ENCODE data around the gene TMEM181. TPM values are rescaled to one million over a fixed set of nuclear protein-coding genes. Genes with fewer than 3 reads are reported as not detected.
A peak's percentile ranks its signal among the peaks of the same experiment; 100 is the strongest.
"Not testable (repeated sequence)": the region's sequence is repeated elsewhere in the genome, so short reads cannot be mapped to it uniquely, and the experiment has no call there.

TMEM181 gene
- total and polyA plus RNA-seq, 4 experiments from 2014 or later, result 4.3 to 28.0 (median 17.1) TPM

- Histone ChIP-seq H3K9me3 (ENCODE audit: control insufficient read depth in 1 of 2, low read length in 2 of 2) (no peaks in the 10 kb centered on the region), H3K4me3 (ENCODE audit: low read length in 2 of 2) (no peak overlapping the region), H3K27ac (ENCODE audit: low read depth, low read length) (no peak overlapping the region), H3K4me1 (ENCODE audit: insufficient read depth, low read length) (peaks cover 11% of the 10 kb centered on the region), H3K36me3 (ENCODE audit: insufficient read depth, low read length) (no peaks in the 10 kb centered on the region), H3K27me3 (ENCODE audit: insufficient read depth, low read length) (no peaks in the 10 kb centered on the region)
- no peak for DNase-seq
- intact Hi-C loops (cut with micrococcal nuclease), result no loop called here
- Mint-ChIP-seq H3K4me3 (no peak overlapping the region), H3K27ac (no peak overlapping the region), H3K27me3 (peaks cover 0 to 2% of the 10 kb centered on the region in 2 donors), H3K4me1 (peaks cover 4 to 14% (median 10%) of the 10 kb centered on the region in 4 donors), H3K36me3 (peaks cover 0 to 3% of the 10 kb centered on the region in 2 donors), H3K9me3 (peaks cover 0 to 2% (median 0%) of the 10 kb centered on the region in 8 donors)
- CTCF ChIA-PET (ENCODE audit: partially characterized antibody), result no interaction called here
- POLR2A ChIA-PET (ENCODE audit: partially characterized antibody), result no interaction called here
Measured at GRCh38 chr6:158556113-158556512, 3.8 kb upstream of the TMEM181 start.

- H3K36me3 Mint-ChIP-seq; H3K9me3 Mint-ChIP-seq; H3K4me3 Mint-ChIP-seq; H3K27me3 Mint-ChIP-seq; H3K27ac ChIP-seq (ENCODE audit: low read depth, low read length); H3K4me3 ChIP-seq (ENCODE audit: low read length in 2 of 2); H3K36me3 ChIP-seq (ENCODE audit: insufficient read depth, low read length); H3K9me3 ChIP-seq (ENCODE audit: control insufficient read depth in 1 of 2, low read length in 2 of 2); DNase-seq; intact Hi-C loops (cut with micrococcal nuclease); H3K27me3 ChIP-seq (ENCODE audit: insufficient read depth, low read length): not testable (repeated sequence)
- ChIA-PET CTCF (ENCODE audit: partially characterized antibody) (interaction anchor here (1.4 to 2.4 kb wide), 2 partner anchors 38 to 336 kb away, joined by 4 to 11 read pairs; no protein-coding TSS in a partner anchor), POLR2A (ENCODE audit: partially characterized antibody) (interaction anchor here (0.8 to 3.0 kb wide), 2 partner anchors 9 to 11 kb away, joined by 3 to 26 read pairs; no protein-coding TSS in a partner anchor)
- H3K4me1 ChIP-seq (ENCODE audit: insufficient read depth, low read length), result peaks cover 21% of the 10 kb centered on the region
- Mint-ChIP-seq H3K4me1 (peaks cover 14 to 24% (median 20%) of the 10 kb centered on the region in 4 donors), H3K27ac (peak overlapping the region in 2 of 7 donors; percentile 29 to 82)
Measured at GRCh38 chr6:158557110-158557509, 2.8 kb upstream of the TMEM181 start.

GRCh38 chr6:158557927-158558326 lies 2.0 kb upstream of the TMEM181 start:
- Mint-ChIP-seq H3K9me3 (peaks cover 0 to 2% (median 0%) of the 10 kb centered on the region in 8 donors), H3K27ac (peak overlapping the region in 3 of 7 donors; percentile 5 to 73 (median 64)), H3K4me3 (peak overlapping the region in 4 of 8 donors; percentile 12 to 74 (median 44)), H3K36me3 (peaks cover 0 to 5% of the 10 kb centered on the region in 2 donors), H3K4me1 (peaks cover 19 to 31% (median 28%) of the 10 kb centered on the region in 4 donors), H3K27me3 (no peaks in the 10 kb centered on the region)
- Histone ChIP-seq H3K36me3 (ENCODE audit: insufficient read depth, low read length) (no peaks in the 10 kb centered on the region), H3K27me3 (ENCODE audit: insufficient read depth, low read length) (no peaks in the 10 kb centered on the region), H3K4me1 (ENCODE audit: insufficient read depth, low read length) (peaks cover 29% of the 10 kb centered on the region), H3K27ac (ENCODE audit: low read depth, low read length) (no peak overlapping the region), H3K4me3 (ENCODE audit: low read length in 2 of 2) (no peak overlapping the region), H3K9me3 (ENCODE audit: control insufficient read depth in 1 of 2, low read length in 2 of 2) (no peaks in the 10 kb centered on the region)
- intact Hi-C loops (cut with micrococcal nuclease), result loop anchor here (2.0 kb wide), 2 partner anchors 21 to 325 kb away; no protein-coding TSS in a partner anchor
- POLR2A ChIA-PET (ENCODE audit: partially characterized antibody), result interaction anchor here (0.8 to 3.0 kb wide), 2 partner anchors 8 to 10 kb away, joined by 3 to 26 read pairs; no protein-coding TSS in a partner anchor
- no peak for DNase-seq
- CTCF ChIA-PET (ENCODE audit: partially characterized antibody), result interaction anchor here (0.8 to 2.4 kb wide), 3 partner anchors 11 to 337 kb away, joined by 3 to 11 read pairs (median 4); no protein-coding TSS in a partner anchor

GRCh38 chr6:158558415-158559306 lies 1.2 kb upstream of the TMEM181 start:
- Histone ChIP-seq H3K9me3 (ENCODE audit: control insufficient read depth in 1 of 2, low read length in 2 of 2) (no peaks in the 10 kb centered on the region), H3K27me3 (ENCODE audit: insufficient read depth, low read length) (no peaks in the 10 kb centered on the region), H3K4me1 (ENCODE audit: insufficient read depth, low read length) (peaks cover 35% of the 10 kb centered on the region), H3K36me3 (ENCODE audit: insufficient read depth, low read length) (no peaks in the 10 kb centered on the region), H3K4me3 (ENCODE audit: low read length in 2 of 2) (no peak overlapping the region), H3K27ac (ENCODE audit: low read depth, low read length) (no peak overlapping the region)
- Mint-ChIP-seq H3K27ac (peak overlapping the region; percentile 19 to 90 (median 82)), H3K27me3 (no peaks in the 10 kb centered on the region), H3K9me3 (peaks cover 0 to 2% (median 0%) of the 10 kb centered on the region in 8 donors), H3K4me3 (peak overlapping the region; percentile 61 to 82 (median 74)), H3K36me3 (peaks cover 0 to 5% of the 10 kb centered on the region in 2 donors), H3K4me1 (peaks cover 21 to 35% (median 31%) of the 10 kb centered on the region in 4 donors)
- intact Hi-C loops (cut with micrococcal nuclease), result loop anchor here (2.0 kb wide), 2 partner anchors 22 to 326 kb away; no protein-coding TSS in a partner anchor
- CTCF ChIA-PET (ENCODE audit: partially characterized antibody), result interaction anchor here (0.8 to 2.4 kb wide), 7 partner anchors 10 to 344 kb away, joined by 3 to 11 read pairs (median 4); no protein-coding TSS in a partner anchor
- POLR2A ChIA-PET (ENCODE audit: partially characterized antibody), result interaction anchor here (0.7 to 3.0 kb wide), 15 partner anchors 9 to 311 kb away, joined by 3 to 26 read pairs (median 3); partner anchors contain the start of gene DYNLT1
- DNase-seq, result no peak

- Histone ChIP-seq H3K9me3 (ENCODE audit: control insufficient read depth in 1 of 2, low read length in 2 of 2) (no peaks in the 10 kb centered on the region), H3K4me1 (ENCODE audit: insufficient read depth, low read length) (peaks cover 43% of the 10 kb centered on the region), H3K4me3 (ENCODE audit: low read length in 2 of 2) (peak overlapping the region; percentile 32 to 71), H3K27ac (ENCODE audit: low read depth, low read length) (peak overlapping the region; percentile 81), H3K27me3 (ENCODE audit: insufficient read depth, low read length) (no peaks in the 10 kb centered on the region), H3K36me3 (ENCODE audit: insufficient read depth, low read length) (no peaks in the 10 kb centered on the region)
- Mint-ChIP-seq H3K27me3 (no peaks in the 10 kb centered on the region), H3K9me3 (peaks cover 0 to 2% (median 0%) of the 10 kb centered on the region in 8 donors), H3K4me1 (peaks cover 23 to 43% (median 37%) of the 10 kb centered on the region in 4 donors), H3K36me3 (peaks cover 0 to 5% of the 10 kb centered on the region in 2 donors), H3K4me3 (peak overlapping the region; percentile 61 to 82 (median 74)), H3K27ac (peak overlapping the region in 6 of 7 donors; percentile 73 to 90 (median 84))
- POLR2A ChIA-PET (ENCODE audit: partially characterized antibody), result interaction anchor here (0.7 to 3.0 kb wide), 15 partner anchors 9 to 310 kb away, joined by 3 to 26 read pairs (median 3); partner anchors contain the start of gene DYNLT1
- CTCF ChIA-PET (ENCODE audit: partially characterized antibody), result interaction anchor here (0.9 to 1.2 kb wide), 4 partner anchors 41 to 345 kb away, joined by 3 to 6 read pairs (median 4); no protein-coding TSS in a partner anchor
- intact Hi-C loops (cut with micrococcal nuclease), result loop anchor here (2.0 kb wide), 2 partner anchors 23 to 327 kb away; no protein-coding TSS in a partner anchor
- no peak for DNase-seq
Measured at GRCh38 chr6:158559338-158559894, 475 bp upstream of the TMEM181 start.

- Mint-ChIP-seq H3K36me3 (peaks cover 0 to 6% of the 10 kb centered on the region in 2 donors), H3K4me1 (peaks cover 35 to 57% (median 49%) of the 10 kb centered on the region in 4 donors), H3K27ac (peak overlapping the region; percentile 87 to 98 (median 95)), H3K4me3 (peak overlapping the region; percentile 90 to 98 (median 96)), H3K9me3 (peaks cover 0 to 2% (median 0%) of the 10 kb centered on the region in 8 donors), H3K27me3 (no peaks in the 10 kb centered on the region)
- peak in 1 of 5 donors; percentile 11 for DNase-seq
- no peaks in the 10 kb centered on the region for H3K9me3 ChIP-seq (ENCODE audit: control insufficient read depth in 1 of 2, low read length in 2 of 2)
- POLR2A ChIA-PET (ENCODE audit: partially characterized antibody), result interaction anchor here (1.9 to 2.2 kb wide), 2 partner anchors 24 to 83 kb away, joined by 8 to 13 read pairs; partner anchors contain the start of gene DYNLT1
- CTCF ChIA-PET (ENCODE audit: partially characterized antibody), result interaction anchor here (1.5 kb wide), 1 partner anchor 193 kb away, joined by 4 read pairs; no protein-coding TSS in a partner anchor
- H3K36me3 ChIP-seq (ENCODE audit: insufficient read depth, low read length), result no peaks in the 10 kb centered on the region
- peak overlapping the region; percentile 20 to 71 for H3K4me3 ChIP-seq (ENCODE audit: low read length in 2 of 2)
- H3K27ac ChIP-seq (ENCODE audit: low read depth, low read length), result peak overlapping the region; percentile 81
- intact Hi-C loops (cut with micrococcal nuclease), result loop anchor here (5.0 kb wide), 2 partner anchors 44 to 81 kb away; partner anchors contain the start of gene DYNLT1
- no peaks in the 10 kb centered on the region for H3K27me3 ChIP-seq (ENCODE audit: insufficient read depth, low read length)
- peaks cover 57% of the 10 kb centered on the region for H3K4me1 ChIP-seq (ENCODE audit: insufficient read depth, low read length)
Measured at GRCh38 chr6:158560836-158561320, 987 bp downstream of the TMEM181 start.

All from CD4-positive, alpha-beta memory T cell (primary cell).